Cardiac septum (tissue), 1 donor: ENCODE measurements around the gene CHMP1A. TPM values are rescaled to one million over a fixed set of nuclear protein-coding genes. Genes with fewer than 3 reads are reported as not detected.
"Not testable (repeated sequence)": the region's sequence is repeated elsewhere in the genome, so short reads cannot be mapped to it uniquely, and the experiment has no call there.

Experiments used
- DNase-seq: peaks from one replicate; pipeline ENCODE4 v3.0.0-alpha.2; 2020; ENCODE audit warnings: low spot score
- intact Hi-C: fragments of 100-400 bp; cut with DNase I; formaldehyde crosslinking; loops from one replicate; pipeline ENCODE4 v1.14.0; 2022
- total RNA-seq: library from RNA; stranded (reverse); fragmentation: NEBNext Ultra II Directional; extraction: Animal tissue kit (Norgen Biotek cat#: 25700); gene quantifications from one replicate; pipeline ENCODE4 v1.2.1, GENCODE V29; 2021
- donor health status: DM: no; HTN: no; CAD: no.

The CHMP1A gene
- total RNA-seq, 1 donor from 2014 or later = 46.0 TPM

- intact Hi-C loops = no loop called here
- DNase-seq = peak; percentile 69
Measured at GRCh38 chr16:89693931-89694783, 36.6 kb upstream of the CHMP1A start.

GRCh38 chr16:89693289-89693731, 35.8 kb upstream of the CHMP1A start:
- intact Hi-C loops = no loop called here
- DNase-seq = peak; percentile 64

- intact Hi-C loops = no loop called here
- peak; percentile 44 for DNase-seq
Measured at GRCh38 chr16:89691986-89692569, 34.6 kb upstream of the CHMP1A start.

GRCh38 chr16:89691231-89691985, 33.9 kb upstream of the CHMP1A start:
- intact Hi-C loops = no loop called here
- peak; percentile 65 for DNase-seq

- peak; percentile 41 for DNase-seq
- intact Hi-C loops = no loop called here
Measured at GRCh38 chr16:89690392-89690901, 32.9 kb upstream of the CHMP1A start.

- DNase-seq, intact Hi-C loops: not testable (repeated sequence)
Measured at GRCh38 chr16:89689621-89690020, 32.1 kb upstream of the CHMP1A start.

- DNase-seq = peak; percentile 38
- intact Hi-C loops = no loop called here
Measured at GRCh38 chr16:89689142-89689541, 31.6 kb upstream of the CHMP1A start.

- peak; percentile 17 for DNase-seq
- intact Hi-C loops = no loop called here
Measured at GRCh38 chr16:89688395-89688794, 30.9 kb upstream of the CHMP1A start.

- peak; percentile 63 for DNase-seq
- intact Hi-C loops = no loop called here
Measured at GRCh38 chr16:89687092-89687940, 29.8 kb upstream of the CHMP1A start.

- DNase-seq = peak; percentile 95
- intact Hi-C loops = no loop called here
Measured at GRCh38 chr16:89686520-89687091, 29.1 kb upstream of the CHMP1A start, which contains the start of gene CDK10. TSS of gene CDK10 (plus strand) at chr16:89686689. CDS start at chr16:89686711, 22 bp downstream.

GRCh38 chr16:89685916-89686315, 28.4 kb upstream of the CHMP1A start:
- intact Hi-C loops = no loop called here
- peak; percentile 60 for DNase-seq

- no peak for DNase-seq
Measured at GRCh38 chr16:89678258-89678657, 20.8 kb upstream of the CHMP1A start.

GRCh38 chr16:89672177-89672941, 14.9 kb upstream of the CHMP1A start:
- intact Hi-C loops = no loop called here
- peak; percentile 65 for DNase-seq

More at GRCh38 chr16:89678258-89678657, 20.8 kb upstream of the CHMP1A start:
- intact Hi-C loops = no loop called here

GRCh38 chr16:89671565-89671964, 14.1 kb upstream of the CHMP1A start:
- intact Hi-C loops, DNase-seq: not testable (repeated sequence)

- DNase-seq = no peak
- intact Hi-C loops = no loop called here
Measured at GRCh38 chr16:89670496-89671431, 13.3 kb upstream of the CHMP1A start.

GRCh38 chr16:89669755-89670154, 12.2 kb upstream of the CHMP1A start:
- peak; percentile 33 for DNase-seq

GRCh38 chr16:89668790-89669158, 11.3 kb upstream of the CHMP1A start:
- intact Hi-C loops = no loop called here
- DNase-seq = no peak

More at GRCh38 chr16:89669755-89670154, 12.2 kb upstream of the CHMP1A start:
- intact Hi-C loops = no loop called here
